Measurements from ENCODE around the gene UBAP2L. TPM values are rescaled to one million over a fixed set of nuclear protein-coding genes. Genes with fewer than 3 reads are reported as not detected.
A peak's percentile ranks its signal among the peaks of the same experiment; 100 is the strongest.

Gene UBAP2L
- total RNA-seq, 6 donors from 2014 or later: 77.5 to 137 (median 119) TPM

DNA sequence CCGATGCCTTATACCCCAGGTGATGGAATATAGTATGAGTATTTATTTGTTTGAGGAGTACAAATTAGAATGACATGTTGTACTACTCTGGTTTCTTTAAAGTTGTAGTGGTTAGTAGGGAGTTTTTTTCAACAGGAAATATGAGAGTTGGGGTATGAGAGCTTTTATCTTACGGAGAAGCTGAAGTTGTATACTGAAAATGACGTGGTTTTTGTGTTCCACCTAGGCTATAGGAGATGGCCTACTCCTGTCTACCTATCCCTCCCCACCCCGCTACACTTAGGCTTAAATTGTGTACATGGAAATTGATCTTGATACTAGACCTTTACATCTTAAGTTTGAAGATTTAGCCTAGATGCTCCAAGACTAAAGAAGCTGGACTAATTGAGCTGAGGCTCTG lies 44.8 kb downstream of the UBAP2L start:
- Histone ChIP-seq H3K9me3 (no peaks in the 10 kb centered on the region), H3K27me3 (no peaks in the 10 kb centered on the region), H3K36me3 (peaks cover 21 to 97% (median 66%) of the 10 kb centered on the region in 4 donors), H3K4me3 (no peak overlapping the region), H3K27ac (peak overlapping the region in 1 of 4 donors; percentile 20), H3K4me1 (no peaks in the 10 kb centered on the region)
- WGBS, 2 donors: 68 to 80% methylated on average over 4 of the region's 4 CpGs
- ATAC-seq (ENCODE audit: low FRiP score in 2 of 2) (no peak), DNase-seq (no peak)
- TF ChIP-seq POLR2AphosphoS5 (IDR thresholded peaks at IDR 0.05) (no peak), CTCF (IDR thresholded peaks at IDR 0.05) (no peak), POLR2A (IDR thresholded peaks at IDR 0.05) (no peak), EP300 (IDR thresholded peaks at IDR 0.05) (no peak)

DNA sequence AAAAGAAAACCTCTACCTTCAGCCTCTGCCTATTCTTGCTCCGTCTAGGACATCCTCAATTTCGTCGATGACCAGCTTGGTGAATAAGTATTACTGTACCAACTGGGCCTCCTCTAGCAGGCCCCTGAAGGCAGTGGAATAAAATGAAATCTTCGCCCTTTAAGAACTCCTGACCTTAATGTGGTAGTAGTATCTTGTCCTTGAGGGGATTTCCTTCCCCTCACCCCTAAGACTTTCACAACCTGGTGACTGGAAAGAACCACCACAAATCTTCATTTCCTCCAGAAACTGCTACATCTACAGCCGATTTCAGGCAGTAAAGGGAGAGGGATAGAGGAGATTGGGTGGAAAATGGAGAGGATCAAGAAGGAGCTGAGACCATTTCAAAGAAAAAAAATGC lies 50.1 kb downstream of the UBAP2L start:
- no peaks in the 10 kb centered on the region for H3K9me3 ChIP-seq
- no peak overlapping the region for H3K4me3 ChIP-seq
- no peak overlapping the region for H3K27ac ChIP-seq
- DNase-seq: no peak
- peaks cover 10 to 20% (median 17%) of the 10 kb centered on the region in 4 donors for H3K4me1 ChIP-seq
- TF ChIP-seq EP300 (IDR thresholded peaks at IDR 0.05) (no peak), CTCF (IDR thresholded peaks at IDR 0.05) (no peak), POLR2A (IDR thresholded peaks at IDR 0.05) (no peak), POLR2AphosphoS5 (IDR thresholded peaks at IDR 0.05) (no peak)
- ATAC-seq (ENCODE audit: low FRiP score in 2 of 2): no peak
- H3K36me3 ChIP-seq: peaks cover 8 to 66% (median 42%) of the 10 kb centered on the region in 4 donors
- no peaks in the 10 kb centered on the region for H3K27me3 ChIP-seq
- whole genome bisulfite sequencing, 2 donors: 88% methylated on average over 5 of the region's 5 CpGs

DNA sequence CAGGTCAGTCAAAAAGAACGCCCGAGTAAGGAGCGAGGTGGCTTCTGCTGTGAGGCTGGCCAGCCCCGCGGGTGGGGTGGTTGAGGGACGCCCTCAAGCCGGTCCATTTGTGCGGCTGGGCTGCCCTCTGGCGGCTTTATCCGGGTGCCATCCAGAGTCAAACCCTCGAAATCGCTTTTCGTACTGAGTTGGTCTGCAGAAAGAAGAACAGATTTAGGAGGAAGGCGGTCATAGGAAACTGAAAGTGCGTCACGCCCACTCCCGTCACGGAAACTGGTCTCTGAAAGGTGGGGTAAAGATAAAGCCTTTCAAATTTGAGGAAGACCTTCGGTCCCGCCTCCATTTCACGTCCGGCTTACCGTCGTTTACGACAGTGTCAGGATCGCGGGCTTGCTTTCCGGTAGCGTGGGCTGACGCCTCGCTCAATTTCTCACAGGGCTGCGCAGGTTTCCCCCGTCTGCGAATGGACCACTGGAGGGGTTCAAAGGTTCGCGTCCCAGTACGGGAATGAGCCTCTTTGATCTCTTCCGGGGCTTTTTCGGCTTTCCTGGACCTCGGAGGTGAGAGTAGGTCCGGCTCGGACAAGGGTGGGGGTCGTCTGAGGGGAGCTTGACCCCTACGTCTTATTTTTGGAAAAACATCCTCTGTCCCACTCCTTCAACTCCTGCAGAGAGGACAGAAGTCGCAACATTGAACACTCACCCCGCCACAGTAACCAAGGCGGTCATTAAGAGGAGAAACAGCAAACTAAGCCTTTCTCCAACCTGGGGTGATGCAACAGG lies 51.7 kb downstream of the UBAP2L start, which contains the start of gene HAX1:
HAX1 (plus strand) TSS at position 413 of the 782 bp plus-strand sequence; CDS start at position 508, 95 bp downstream.
- WGBS, 2 donors: 0% methylated on average over 36 to 47 of the region's 47 CpGs

DNA sequence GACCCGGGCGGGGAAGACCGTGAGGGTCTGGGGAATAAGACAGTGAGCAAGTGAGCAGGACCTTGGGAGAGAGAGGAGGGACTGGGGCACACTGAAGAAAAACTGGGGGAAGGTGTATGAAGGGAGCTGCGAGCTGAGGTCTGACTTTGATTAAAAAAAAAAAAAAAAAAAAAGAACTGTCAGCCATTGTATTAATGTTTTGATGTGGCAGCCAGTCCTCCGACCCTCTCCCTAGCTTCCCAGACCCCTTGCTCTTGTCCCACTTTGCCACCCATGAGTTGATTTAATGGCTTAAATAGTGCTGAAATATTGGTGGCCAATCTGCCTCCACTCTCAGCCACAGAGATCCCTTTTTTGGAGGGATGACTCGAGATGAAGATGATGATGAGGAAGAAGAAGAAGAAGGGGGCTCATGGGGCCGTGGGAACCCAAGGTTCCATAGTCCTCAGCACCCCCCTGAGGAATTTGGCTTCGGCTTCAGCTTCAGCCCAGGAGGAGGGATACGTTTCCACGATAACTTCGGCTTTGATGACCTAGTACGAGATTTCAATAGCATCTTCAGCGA lies 52.3 kb downstream of the UBAP2L start:
- Histone ChIP-seq H3K36me3 (peaks cover 8 to 58% (median 40%) of the 10 kb centered on the region in 4 donors), H3K27me3 (no peaks in the 10 kb centered on the region), H3K4me1 (peaks cover 10 to 20% (median 17%) of the 10 kb centered on the region in 4 donors), H3K4me3 (peak overlapping the region; percentile 64 to 93 (median 79)), H3K9me3 (no peaks in the 10 kb centered on the region), H3K27ac (peak overlapping the region; percentile 88 to 93 (median 90))
- DNase-seq (no peak), ATAC-seq (ENCODE audit: low FRiP score in 2 of 2) (no peak)
- WGBS, 2 donors: 47 to 49% methylated on average over 13 of the region's 13 CpGs
- no peak for TF ChIP-seq POLR2A (IDR thresholded peaks at IDR 0.05)
- TF ChIP-seq CTCF (IDR thresholded peaks at IDR 0.05): no peak
- TF ChIP-seq EP300 (IDR thresholded peaks at IDR 0.05): no peak
- no peak for TF ChIP-seq POLR2AphosphoS5 (IDR thresholded peaks at IDR 0.05)

More for the DNA sequence above, 51.7 kb downstream of the UBAP2L start, which contains the start of gene HAX1:
- Histone ChIP-seq H3K27ac (peak within 1 kb of the TSS; percentile 88 to 93 (median 90)), H3K9me3 (no peaks in the 10 kb centered on the region), H3K4me1 (peaks cover 10 to 20% (median 17%) of the 10 kb centered on the region in 4 donors), H3K27me3 (no peaks in the 10 kb centered on the region), H3K4me3 (peak within 1 kb of the TSS; percentile 64 to 93 (median 79)), H3K36me3 (peaks cover 8 to 57% (median 42%) of the 10 kb centered on the region in 4 donors)
- ATAC-seq (ENCODE audit: low FRiP score in 2 of 2) (peak; percentile 97), DNase-seq (peak; percentile 92 to 94)
- TF ChIP-seq CTCF (IDR thresholded peaks at IDR 0.05) (peak; percentile 71 to 96 (median 84)), POLR2AphosphoS5 (IDR thresholded peaks at IDR 0.05) (peak; percentile 92 to 96), POLR2A (IDR thresholded peaks at IDR 0.05) (peak in 2 of 4 donors; percentile 80 to 81), EP300 (IDR thresholded peaks at IDR 0.05) (peak in 2 of 4 donors; percentile 36 to 64)
